A673 (cell line): Measurements from ENCODE around the gene LGALS14.

Experiments used
- CTCF ChIP-seq: fragments of 300-800, 200-600 bp; sonication (generic); conservative IDR thresholded peaks from 2 replicates; pipeline ENCODE4 v1.5.1; 2017; ENCODE audit warnings: low read depth, mild to moderate bottlenecking, antibody characterized with exemption, low read length, moderate library complexity, mixed read lengths
- EZH2 ChIP-seq: fragments of 200-600 bp; sonication (generic); IDR thresholded peaks from 2 replicates; pipeline ENCODE4 v1.6.1; 2017; ENCODE audit warnings: borderline replicate concordance, low read depth, mild to moderate bottlenecking, mixed read lengths, antibody characterized with exemption, low read length; ENCODE audit not compliant: poor library complexity, severe bottlenecking

- TF ChIP-seq CTCF (no peak), EZH2 (no peak)
These were observed 11.5 kb upstream of the LGALS14 start for GRCh38 chr19:39692822-39693221.
